ENCODE results near the gene ST3GAL6. TPM values are rescaled to one million over a fixed set of nuclear protein-coding genes. Genes with fewer than 3 reads are reported as not detected.

Gene ST3GAL6
- total and polyA plus RNA-seq, 9 of the 15 experiments (the other 6 are each of a cell fraction or from before 2014, with no cell fraction given) = 0.14 TPM; not detected in 8

GRCh38 chr3:98769448-98769847, 6.3 kb downstream of the ST3GAL6 start:
- no peaks in the 10 kb centered on the region for H3K27me3 ChIP-seq (ENCODE audit: control insufficient read depth in 2 of 2, insufficient read depth in 2 of 2, low read length in 2 of 2)
- in situ Hi-C loops (cut with MboI) (no loop called here), intact Hi-C loops (cut with micrococcal nuclease) (no loop called here)
- no peaks in the 10 kb centered on the region for H4K20me1 ChIP-seq (replicated peaks; ENCODE audit: control insufficient read depth, insufficient read depth, low read length)
- no peaks in the 10 kb centered on the region for H3K79me2 ChIP-seq (ENCODE audit: control insufficient read depth, insufficient read depth, low read length)
- no peak overlapping the region for H3K27ac ChIP-seq (ENCODE audit: extremely low read depth, low read depth, low read length)
- H3K36me3 ChIP-seq (ENCODE audit: control insufficient read depth, insufficient read depth, low read length) = no peaks in the 10 kb centered on the region
- BruUV-seq (replicated peaks) = no TSS peak
- ChIA-PET CTCF (ENCODE audit: low intra/inter-chr PET ratio) (no interaction called here), POLR2A (no interaction called here)
- DNase-seq (ENCODE audit: extremely low read depth in 1 of 4, low spot score in 3 of 4) (no peak), FAIRE-seq (no peak), ATAC-seq (no peak)
- no peak overlapping the region for H3K9ac ChIP-seq (ENCODE audit: insufficient read depth in 1 of 2, low read depth in 2 of 2, low read length in 2 of 2)
- H3K9me1 ChIP-seq (ENCODE audit: control insufficient read depth, insufficient read depth, low read length) = no peaks in the 10 kb centered on the region
- H3K4me3 ChIP-seq = no peak overlapping the region
- H2AFZ ChIP-seq (ENCODE audit: low read depth, low read length) = no peak overlapping the region
- H3K9me3 ChIP-seq (replicated peaks; ENCODE audit: control insufficient read depth, insufficient read depth, low read depth, low read length) = no peaks in the 10 kb centered on the region
- H3K4me1 ChIP-seq (replicated peaks in 1 of 2; ENCODE audit: control insufficient read depth in 2 of 2, insufficient read depth in 2 of 2, low read length in 2 of 2) = no peaks in the 10 kb centered on the region
- TF ChIP-seq, protein P1, sequence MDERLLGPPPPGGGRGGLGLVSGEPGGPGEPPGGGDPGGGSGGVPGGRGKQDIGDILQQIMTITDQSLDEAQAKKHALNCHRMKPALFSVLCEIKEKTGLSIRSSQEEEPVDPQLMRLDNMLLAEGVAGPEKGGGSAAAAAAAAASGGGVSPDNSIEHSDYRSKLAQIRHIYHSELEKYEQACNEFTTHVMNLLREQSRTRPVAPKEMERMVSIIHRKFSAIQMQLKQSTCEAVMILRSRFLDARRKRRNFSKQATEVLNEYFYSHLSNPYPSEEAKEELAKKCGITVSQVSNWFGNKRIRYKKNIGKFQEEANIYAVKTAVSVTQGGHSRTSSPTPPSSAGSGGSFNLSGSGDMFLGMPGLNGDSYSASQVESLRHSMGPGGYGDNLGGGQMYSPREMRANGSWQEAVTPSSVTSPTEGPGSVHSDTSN (CRISPR knock-in tag; IDR thresholded peaks at IDR 0.05; ENCODE audit: low read depth) = no peak
- TF ChIP-seq, protein P1 (tag; conservative IDR thresholded peaks at IDR 0.05; ENCODE audit: low read depth) = peak; percentile 56
- TF ChIP-seq, protein P2, sequence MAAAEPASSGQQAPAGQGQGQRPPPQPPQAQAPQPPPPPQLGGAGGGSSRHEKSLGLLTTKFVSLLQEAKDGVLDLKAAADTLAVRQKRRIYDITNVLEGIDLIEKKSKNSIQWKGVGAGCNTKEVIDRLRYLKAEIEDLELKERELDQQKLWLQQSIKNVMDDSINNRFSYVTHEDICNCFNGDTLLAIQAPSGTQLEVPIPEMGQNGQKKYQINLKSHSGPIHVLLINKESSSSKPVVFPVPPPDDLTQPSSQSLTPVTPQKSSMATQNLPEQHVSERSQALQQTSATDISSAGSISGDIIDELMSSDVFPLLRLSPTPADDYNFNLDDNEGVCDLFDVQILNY (CRISPR knock-in tag; IDR thresholded peaks at IDR 0.05) = no peak
- no peak overlapping the region for H3K4me2 ChIP-seq (ENCODE audit: insufficient read depth, low read length)

All from K562 (cell line).